Fibroblast of pulmonary artery (primary cell): ENCODE measurements around the gene RIPK4.

Experiments
- DNase-seq: peaks from one replicate; pipeline ENCODE4 v3.0.0-alpha.2; 2010; ENCODE audit warnings: low read depth
- H3K4me3 ChIP-seq: replicated peaks from 2 replicates; pipeline ENCODE4 v1.5.1; 2011; ENCODE audit warnings: low read depth, mild to moderate bottlenecking, control low read depth, low read length, moderate library complexity
- CTCF ChIP-seq: IDR thresholded peaks from 2 replicates; pipeline ENCODE4 v1.5.1; 2011; ENCODE audit warnings: mild to moderate bottlenecking, control low read depth, low read length, inconsistent platforms; ENCODE audit errors: missing control alignments

RIPK4 gene

GRCh38 chr21:41802684-41803083 lies 35.8 kb upstream of the RIPK4 start:
- no peak for TF ChIP-seq CTCF
- DNase-seq = no peak
- H3K4me3 ChIP-seq = no peak overlapping the region

GRCh38 chr21:41802198-41802584 lies 35.3 kb upstream of the RIPK4 start:
- no peak for DNase-seq
- H3K4me3 ChIP-seq = no peak overlapping the region
- TF ChIP-seq CTCF = no peak

- H3K4me3 ChIP-seq = no peak overlapping the region
- no peak for DNase-seq
- TF ChIP-seq CTCF = no peak
Measured at GRCh38 chr21:41801321-41802197, 34.7 kb upstream of the RIPK4 start.

GRCh38 chr21:41800425-41801320 lies 33.8 kb upstream of the RIPK4 start:
- H3K4me3 ChIP-seq = no peak overlapping the region
- TF ChIP-seq CTCF = no peak
- no peak for DNase-seq

- no peak for DNase-seq
- no peak overlapping the region for H3K4me3 ChIP-seq
- no peak for TF ChIP-seq CTCF
Measured at GRCh38 chr21:41799763-41800162, 32.9 kb upstream of the RIPK4 start.

- no peak for DNase-seq
- no peak for TF ChIP-seq CTCF
- H3K4me3 ChIP-seq = no peak overlapping the region
Measured at GRCh38 chr21:41798326-41798725, 31.5 kb upstream of the RIPK4 start.
